HG03558 (cell line): ENCODE data around the gene CKB.

Experiments used
- ATAC-seq: cut with Tn5 transposase; IDR thresholded peaks from one replicate; pipeline ENCODE4 v1.9.1; 2021; ENCODE audit warnings: moderate number of reproducible peaks; ENCODE audit not compliant: unreplicated experiment; ENCODE audit errors: extremely low read depth

Gene CKB

GRCh38 chr14:103550451-103551337 lies 28.1 kb upstream of the CKB start:
- no peak for ATAC-seq

- no peak for ATAC-seq
Measured at GRCh38 chr14:103549361-103550311, 27.0 kb upstream of the CKB start.

- ATAC-seq = no peak
Measured at GRCh38 chr14:103548463-103549351, 26.1 kb upstream of the CKB start.

GRCh38 chr14:103547941-103548462 lies 25.4 kb upstream of the CKB start:
- no peak for ATAC-seq

GRCh38 chr14:103547455-103547940 lies 24.9 kb upstream of the CKB start:
- ATAC-seq = no peak

- ATAC-seq = no peak
Measured at GRCh38 chr14:103546652-103547454, 24.2 kb upstream of the CKB start.

- no peak for ATAC-seq
Measured at GRCh38 chr14:103545915-103546651, 23.5 kb upstream of the CKB start.

GRCh38 chr14:103545219-103545914 lies 22.7 kb upstream of the CKB start:
- ATAC-seq = no peak

- ATAC-seq = no peak
Measured at GRCh38 chr14:103544388-103545218, 22.0 kb upstream of the CKB start.

GRCh38 chr14:103543721-103544387 lies 21.2 kb upstream of the CKB start:
- no peak for ATAC-seq

- no peak for ATAC-seq
Measured at GRCh38 chr14:103543140-103543539, 20.5 kb upstream of the CKB start.

- ATAC-seq = no peak
Measured at GRCh38 chr14:103542605-103543088, 20.0 kb upstream of the CKB start.

- no peak for ATAC-seq
Measured at GRCh38 chr14:103541709-103542604, 19.3 kb upstream of the CKB start.

GRCh38 chr14:103540821-103541708 lies 18.4 kb upstream of the CKB start:
- ATAC-seq = no peak
